Endometrial microvascular endothelial cells (primary cell): ENCODE data around the gene MYADML2. TPM values are rescaled to one million over a fixed set of nuclear protein-coding genes. Genes with fewer than 3 reads are reported as not detected.
"Not testable (repeated sequence)": the region's sequence is repeated elsewhere in the genome, so short reads cannot be mapped to it uniquely, and the experiment has no call there.

Experiments used
- in situ Hi-C: cut with HindIII; loops from 2 replicates; pipeline ENCODE4 v1.10.0; 2017; ENCODE audit warnings: low sequenced_read_pairs, low pct_unique_long_range_greater_than_20kb; ENCODE audit errors: inconsistent ontology term
- total RNA-seq: library from RNA; depleted of rRNA; stranded (reverse); fragments of >200 nt; gene quantifications from one replicate; pipeline ENCODE4 v1.2.3, GENCODE V29; 2015; ENCODE audit errors: inconsistent ontology term

The MYADML2 gene
- total RNA-seq, 1 donor from 2014 or later: not detected

DNA sequence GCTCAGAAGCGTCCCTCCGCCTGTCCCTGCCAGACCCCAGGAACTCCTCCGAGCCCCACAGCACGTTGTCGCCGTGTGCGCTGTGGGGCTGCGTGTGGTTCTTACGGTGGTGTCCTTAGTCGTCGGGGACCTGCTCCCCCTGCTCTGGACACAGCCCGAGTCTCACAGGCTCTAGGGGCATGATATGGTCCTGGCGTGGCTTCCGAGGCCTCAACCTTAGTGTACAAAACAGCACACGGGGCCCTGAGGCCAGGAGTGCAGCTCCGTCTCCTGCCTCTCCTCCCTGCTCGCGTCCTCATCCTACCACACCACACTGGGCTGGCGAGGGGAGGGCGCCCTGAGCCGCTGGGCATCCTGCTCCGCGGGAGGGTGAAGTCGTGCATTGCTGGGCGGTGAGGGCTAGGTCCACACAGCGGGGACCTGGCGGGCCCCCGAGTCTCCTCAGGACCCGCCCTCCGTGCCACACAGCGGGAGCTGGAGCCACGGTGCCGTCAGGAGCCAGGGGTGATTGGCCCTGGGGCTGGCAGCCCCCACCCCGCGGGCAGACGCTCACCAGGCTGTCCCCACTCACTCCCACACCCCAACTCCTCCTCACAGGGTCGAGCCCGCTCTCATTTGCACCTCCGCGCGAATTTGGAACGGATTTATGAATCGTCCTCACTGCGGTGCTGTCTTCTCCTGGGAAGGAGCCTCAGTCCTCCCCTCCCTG lies 18.3 kb downstream of the MYADML2 start:
- in situ Hi-C loops: no loop called here

DNA sequence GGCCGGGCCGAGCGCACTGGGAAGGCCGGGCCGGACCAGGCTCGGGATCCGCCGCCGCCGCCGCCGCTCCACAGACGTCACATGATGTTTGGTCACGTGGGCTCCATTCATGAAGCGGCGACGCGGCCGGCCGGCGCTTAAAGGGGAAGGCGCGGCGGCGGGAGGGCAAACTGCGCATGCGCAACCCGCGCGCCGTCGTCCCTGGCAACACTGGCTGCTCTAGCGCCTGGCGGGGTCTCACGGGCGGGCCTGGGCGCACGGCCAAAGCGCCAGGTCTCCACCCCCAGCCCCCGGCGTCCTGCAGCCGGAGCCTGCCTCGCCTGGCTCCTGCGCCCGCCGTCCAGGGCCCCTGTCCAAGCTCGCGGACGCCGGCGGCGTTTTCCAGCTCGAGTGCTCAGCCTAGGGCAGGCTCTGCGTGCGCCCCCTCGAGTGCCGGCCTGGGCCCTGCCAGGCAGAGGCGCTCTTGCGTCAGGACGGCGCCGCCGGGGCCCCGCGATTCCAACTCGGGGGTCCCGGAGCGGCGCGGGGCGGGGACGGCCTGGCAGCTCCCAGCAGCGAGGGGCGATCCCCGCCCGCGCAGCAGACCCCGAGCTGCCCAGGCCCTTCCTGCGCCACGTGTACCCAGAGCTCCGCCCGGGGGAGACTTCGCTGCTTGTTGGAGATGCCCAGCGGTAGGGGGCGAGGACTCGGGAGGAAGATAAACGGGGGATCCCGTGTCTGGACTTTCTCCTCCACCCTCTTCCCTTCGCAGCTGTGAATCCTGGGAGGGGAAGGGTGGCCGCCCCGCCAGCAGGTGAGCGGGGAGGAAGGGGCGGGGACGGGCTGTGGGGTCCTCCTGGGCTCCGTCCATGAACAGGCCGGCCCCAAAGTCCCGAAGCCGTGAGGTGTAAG lies 19.1 kb downstream of the MYADML2 start, which contains the start of gene MAFG:
Gene MAFG (minus strand): TSS at position 83 of the 891 bp plus-strand sequence. CDS start 4,550 bp downstream, outside the sequence.
- in situ Hi-C loops: no loop called here

DNA sequence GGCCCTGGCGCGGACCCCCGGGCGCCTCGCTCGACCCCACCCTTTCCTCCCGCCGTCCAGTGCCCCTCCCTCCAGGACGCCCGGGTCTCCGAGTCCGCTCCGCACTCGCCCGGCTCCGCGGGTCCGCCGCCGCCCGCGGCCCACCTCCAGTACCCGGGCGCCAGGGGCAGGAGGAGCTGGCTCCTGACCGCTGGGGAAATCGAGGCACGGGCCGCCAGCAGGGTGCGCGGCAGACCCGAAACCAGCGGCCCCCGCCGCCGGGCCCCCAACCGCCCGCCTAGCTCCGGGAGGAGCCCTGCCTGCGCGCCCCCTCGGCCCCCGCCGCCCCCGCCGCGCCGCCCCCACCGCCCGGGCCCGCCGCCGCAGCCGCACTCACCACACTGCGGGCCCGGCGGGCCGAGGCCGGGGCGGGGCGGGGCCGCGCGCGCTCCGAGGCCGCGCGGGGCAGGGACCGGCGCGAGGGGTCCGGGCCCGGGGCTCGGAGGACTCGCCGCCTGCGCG lies 19.8 kb downstream of the MYADML2 start:
- in situ Hi-C loops: no loop called here

DNA sequence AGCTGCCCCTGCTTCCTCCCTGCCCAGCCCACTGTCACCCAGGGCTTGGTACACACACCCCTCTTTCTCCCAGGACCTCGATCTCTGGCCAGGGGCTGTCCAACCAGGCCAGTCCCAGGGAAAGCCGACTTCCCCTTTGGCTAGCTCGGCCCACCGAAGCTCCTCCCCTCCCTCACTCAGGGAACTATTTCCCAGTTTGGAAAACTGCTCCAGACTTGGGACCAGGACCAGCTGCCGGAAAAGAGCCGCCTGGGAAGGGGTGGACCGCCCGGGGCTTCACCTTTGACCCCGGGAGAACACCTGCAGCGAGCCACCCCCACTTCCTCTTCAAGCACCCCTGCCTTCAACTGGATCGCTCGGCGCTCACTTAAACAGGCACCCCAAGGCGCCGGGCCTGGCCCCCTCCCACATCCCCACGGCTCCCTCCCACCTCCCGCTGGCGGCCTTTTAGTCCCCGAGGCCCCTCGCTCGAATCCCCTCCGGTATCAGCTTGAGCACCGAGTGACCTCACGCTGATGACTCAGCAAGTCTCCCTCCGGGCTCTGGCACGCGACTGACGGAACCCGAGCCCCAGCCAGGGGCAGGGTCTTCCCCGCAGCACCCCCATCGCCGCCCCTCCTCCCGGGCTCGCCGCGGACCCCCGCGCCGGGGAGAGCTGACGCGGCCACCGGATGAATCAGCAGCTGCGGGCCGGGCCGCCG lies 20.4 kb downstream of the MYADML2 start:
- in situ Hi-C loops: no loop called here

DNA sequence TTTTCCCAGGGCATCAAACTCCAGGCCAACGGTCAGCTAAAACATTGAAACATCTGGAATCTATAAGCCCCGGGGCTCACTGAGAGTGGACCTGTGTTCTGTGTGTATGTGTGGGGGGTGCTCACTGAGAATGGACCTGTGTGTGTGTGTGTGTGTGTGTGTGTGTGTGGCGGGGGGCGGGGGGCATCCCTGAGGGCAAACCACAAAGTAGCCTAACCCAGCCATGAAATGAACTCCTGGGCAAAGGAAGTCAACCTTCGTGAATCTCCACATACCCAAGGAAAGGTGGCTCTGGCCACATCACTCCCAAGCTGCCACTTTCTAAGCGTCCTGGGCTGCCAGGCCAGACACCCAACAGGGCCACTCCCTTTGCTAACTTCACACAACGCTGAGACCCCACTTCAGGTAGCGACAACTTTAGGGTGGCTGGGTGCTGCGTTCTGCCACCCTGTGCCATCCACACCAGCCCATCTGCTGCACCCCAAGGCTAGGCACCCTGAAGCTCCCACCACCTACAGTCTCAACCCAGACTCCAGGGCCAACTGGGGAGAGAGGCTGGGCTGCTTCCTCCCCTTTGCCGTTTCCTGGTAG lies 21.1 kb downstream of the MYADML2 start:
- in situ Hi-C loops: no loop called here

DNA sequence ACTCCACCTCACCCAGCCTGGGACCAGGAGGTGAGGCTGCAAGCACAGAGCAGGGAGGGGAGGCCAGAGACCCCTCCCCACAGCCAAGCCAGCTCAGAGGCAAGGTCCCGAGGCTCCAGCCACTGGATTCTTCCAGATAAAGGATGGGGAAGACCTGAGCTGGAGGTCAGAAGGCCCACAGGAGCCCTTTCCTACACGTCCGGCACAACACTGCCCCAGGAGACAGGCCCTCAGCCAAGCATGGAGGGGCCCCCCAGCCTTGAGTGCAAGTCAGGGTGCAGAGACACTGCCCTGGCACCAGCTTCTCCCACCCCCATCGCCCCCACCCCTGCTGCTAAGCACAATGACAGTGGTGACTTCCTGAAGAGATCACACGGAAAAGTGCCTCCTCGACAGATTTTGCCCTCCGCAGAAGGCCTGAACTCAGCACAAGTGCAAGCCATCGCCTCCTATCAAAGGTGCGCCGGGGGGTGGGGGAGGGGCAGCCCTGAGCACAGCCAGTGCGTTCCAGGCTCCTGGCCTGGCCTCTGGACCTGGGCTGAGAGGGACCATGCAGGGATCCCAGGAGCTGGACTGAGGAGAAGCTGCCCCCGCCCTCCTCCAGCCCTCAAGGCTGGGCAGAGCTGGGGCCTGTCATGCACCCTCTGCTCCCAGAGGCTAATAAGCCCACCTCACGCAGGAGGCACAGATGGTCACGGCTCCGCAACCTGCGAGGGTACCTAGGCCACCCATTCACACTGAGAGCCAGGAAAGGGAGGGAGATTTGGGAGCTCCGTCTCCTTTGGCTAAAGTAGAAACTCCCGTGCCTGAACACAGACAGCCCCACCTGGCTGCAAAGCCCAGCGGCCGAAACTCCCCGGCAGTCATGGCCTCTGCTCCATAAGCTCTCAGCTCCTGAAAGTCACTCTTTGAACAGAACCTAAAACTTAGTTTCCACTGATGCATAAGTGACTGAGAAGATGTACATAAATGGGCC lies 22.2 kb downstream of the MYADML2 start:
- in situ Hi-C loops: no loop called here

DNA sequence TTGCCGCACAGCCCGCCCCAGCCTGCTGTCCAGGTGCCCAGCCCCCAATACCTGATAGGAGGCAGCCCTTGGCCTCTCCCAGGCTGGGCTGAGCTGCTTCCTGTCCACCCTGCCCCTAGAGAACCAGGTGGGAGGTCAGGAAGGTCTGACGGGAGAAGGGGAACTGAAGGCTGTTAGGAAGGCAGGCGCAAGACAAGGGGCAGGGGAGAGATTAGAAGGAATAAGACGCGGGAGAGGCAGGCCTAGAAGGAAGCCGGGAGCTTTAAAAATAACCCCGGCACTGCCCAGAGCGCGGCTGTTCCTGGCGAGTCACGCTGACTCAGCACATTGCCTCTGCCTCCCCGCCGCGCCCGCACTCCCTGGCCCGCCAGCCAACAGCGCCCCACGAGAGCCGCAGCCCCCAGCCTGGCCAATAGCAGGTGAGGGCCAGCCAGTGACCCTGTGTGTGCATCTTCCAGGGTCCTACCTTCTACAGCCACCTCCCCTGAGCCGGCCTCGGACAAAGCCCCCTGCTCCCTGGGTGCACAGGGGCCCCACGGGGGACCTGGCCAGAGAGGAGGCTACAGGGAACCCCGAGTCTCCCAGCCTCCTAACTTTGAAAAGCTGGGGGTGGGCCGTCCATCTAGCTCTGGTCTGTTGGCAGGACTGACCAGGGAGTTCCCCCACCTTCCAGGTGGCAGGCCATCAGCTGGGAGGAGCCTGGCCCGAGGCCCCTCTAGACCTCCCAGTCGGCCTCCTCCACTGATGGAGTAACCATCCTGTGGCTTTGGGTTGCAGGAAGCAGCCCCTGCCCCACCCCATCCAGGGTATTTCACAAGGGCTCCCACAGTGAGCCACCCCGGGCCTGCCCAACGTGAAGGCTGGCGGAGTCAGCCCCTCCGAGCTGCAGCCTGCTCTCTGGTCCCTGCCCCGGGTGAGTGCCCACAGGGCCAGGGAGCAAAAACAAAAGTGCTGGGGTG lies 23.5 kb downstream of the MYADML2 start:
- in situ Hi-C loops: no loop called here

DNA sequence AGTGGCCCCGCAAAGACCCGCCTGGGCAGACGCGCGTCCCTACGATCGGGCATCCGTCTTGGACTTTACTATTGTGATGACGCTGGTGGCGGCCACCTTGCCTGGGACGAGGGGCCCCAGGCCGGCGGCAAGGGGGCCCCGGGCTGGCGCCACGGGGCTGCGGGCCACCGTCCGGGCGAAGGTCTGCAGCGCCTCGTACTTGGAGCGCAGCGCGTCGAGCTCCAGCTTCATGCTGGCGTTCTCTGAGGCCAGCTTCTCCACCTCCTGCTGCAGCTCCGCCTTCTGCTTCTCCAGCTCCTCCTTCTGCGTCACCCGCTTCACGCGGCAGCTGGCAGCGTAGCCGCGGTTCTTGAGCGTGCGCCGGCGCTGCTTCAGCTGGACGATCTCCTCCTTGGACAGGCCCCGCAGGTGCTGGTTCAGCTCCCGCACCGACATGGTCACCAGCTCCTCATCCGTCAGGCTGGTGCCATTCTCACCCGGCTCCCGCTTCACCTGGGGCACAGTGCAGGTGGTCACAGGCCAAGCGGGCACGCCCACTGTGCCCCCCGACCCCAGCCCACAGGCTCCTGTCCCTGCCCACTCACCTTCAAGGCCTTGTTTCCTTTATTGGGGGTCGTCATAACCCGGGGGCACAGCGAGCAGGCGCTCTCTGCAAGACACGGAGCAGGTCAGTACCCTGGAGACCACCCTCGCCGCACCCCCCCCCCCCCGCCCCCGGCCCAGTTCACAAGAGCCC lies 24.3 kb downstream of the MYADML2 start:
- in situ Hi-C loops: no loop called here

DNA sequence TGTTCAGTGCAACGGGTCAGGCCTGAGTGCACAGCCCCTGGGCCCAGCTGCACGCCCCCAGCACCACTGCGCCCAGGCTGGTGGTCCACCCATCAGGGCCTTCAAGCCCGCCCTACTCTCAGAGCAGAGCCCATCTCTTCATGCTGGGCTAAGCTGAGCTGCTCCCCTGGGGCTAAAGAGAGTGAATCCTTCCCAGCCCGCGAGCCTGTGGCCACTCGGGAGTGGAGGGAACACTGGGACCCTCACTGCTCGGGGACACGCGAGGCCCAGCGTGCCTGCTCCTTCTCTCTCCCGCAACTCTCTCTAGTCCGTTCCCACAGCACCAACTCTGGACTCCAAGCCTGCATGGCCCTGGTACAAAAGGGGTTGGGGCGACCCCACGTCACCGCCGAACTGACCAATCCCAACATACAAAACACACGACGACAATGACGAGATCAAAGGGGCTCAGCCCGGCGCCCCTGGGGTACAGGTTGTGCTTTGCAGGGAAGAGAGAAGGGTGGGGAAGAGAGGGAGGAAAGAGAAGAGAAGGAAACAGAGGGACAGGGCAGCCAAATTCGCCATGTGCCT lies 25.0 kb downstream of the MYADML2 start:
- in situ Hi-C loops: no loop called here

DNA sequence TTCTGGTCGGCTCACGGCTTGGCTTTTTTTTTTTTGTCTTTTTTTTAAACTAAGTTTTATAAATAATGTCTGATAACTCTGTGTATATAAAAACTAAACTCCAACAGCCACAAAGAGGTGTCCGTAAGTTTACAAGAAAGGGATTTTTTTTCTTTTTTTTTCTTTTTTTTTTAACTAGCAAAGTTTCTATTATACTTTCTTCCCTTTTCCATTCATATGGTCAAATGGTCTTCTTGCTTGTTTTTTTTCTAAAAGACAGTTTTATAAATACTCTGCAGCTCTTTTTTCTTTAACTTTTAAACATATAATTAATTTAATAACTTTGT lies 25.5 kb downstream of the MYADML2 start:
- in situ Hi-C loops: no loop called here

DNA sequence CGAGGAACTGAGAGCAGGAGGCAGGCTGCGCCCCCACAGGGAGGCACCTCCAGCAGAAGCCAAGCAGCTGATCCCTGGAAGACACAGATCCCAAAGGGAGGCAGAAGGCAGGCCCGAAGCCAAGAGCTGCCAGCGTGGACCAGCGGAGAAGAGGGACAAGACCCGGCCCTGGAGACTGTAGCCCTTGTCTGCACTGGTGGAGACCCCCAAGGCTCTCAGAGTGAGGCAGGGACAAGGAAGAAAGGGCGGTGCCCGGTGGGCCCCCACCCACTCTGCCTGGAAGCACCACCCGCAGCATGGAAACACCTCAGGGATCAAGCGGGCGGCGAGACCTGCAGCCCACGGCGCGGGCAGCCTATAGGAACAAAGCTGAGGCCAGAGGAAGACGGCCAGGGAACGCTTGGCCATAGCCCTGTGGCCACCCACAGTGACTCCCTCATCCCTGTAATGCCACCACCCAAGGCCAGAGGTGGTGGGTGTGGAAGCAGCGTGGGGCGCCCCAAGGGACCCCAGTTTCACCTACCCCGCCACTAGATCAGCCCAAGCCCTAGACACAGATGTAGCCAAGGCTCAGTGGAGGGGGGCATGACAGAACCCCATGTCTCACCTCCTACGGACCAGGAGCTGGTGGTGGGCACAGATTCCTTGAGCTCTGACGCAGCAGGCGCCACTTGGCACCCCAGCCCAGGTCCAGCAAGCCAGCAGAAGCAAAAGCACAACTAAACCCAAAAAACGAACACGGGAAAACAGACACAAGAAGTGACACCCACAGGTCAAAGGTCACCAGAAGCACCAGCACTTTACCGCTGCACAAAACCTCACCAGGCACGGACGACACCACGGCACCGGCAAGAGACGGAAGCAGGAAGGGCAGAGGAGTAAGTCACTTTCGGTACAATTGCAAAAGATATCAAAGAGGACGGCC lies 26.2 kb downstream of the MYADML2 start:
- in situ Hi-C loops: no loop called here

DNA sequence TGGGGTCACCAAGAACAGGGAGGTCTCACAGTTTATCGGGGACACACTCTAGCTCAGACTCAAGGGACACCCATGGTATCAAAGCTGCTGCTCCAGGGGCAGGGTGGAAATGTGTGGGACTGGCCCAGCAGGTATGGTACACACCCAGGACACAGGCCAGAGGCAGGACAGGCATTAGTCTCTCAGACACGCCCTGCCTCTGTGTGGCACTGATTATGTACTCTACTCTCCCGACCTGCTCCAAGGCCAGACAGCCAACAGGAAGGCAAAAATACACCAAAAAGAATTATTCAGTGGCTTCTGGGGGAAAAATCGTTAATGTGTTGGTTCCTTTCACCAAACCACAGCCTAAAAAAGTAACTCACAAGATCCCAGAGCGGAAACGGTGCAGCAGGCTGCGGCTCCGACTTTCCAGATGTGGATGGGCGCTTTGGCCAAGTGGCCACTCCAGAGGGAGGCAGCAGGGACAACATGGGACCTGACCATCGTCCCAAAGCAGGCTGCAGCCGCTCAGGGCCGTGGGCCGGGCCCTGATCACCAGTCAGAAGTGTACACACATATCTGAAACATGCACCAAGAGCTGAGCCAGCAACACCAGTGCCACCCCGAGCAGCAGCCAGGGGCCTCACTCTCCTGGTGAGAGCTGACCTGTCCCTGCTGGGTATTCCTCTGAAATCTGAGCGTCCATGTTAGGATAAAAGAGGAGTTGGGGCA lies 28.0 kb downstream of the MYADML2 start:
- in situ Hi-C loops: no loop called here

DNA sequence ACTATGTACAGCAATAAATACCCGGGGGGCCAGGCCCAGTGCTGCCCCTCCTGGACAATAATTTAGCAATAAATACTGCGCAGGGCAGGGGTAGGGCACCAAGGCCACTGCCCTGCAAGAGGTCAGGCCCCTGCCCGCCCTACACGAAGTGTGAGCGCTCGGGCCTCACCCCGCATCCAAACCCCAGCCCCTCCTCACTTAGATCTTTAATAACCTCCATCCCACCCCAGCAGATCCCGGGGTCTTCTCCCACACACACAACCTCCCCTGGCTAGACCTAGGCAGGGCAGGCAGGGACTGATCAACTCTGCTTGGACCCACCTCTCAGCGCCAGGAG lies 28.7 kb downstream of the MYADML2 start:
- in situ Hi-C loops: not testable (repeated sequence)

DNA sequence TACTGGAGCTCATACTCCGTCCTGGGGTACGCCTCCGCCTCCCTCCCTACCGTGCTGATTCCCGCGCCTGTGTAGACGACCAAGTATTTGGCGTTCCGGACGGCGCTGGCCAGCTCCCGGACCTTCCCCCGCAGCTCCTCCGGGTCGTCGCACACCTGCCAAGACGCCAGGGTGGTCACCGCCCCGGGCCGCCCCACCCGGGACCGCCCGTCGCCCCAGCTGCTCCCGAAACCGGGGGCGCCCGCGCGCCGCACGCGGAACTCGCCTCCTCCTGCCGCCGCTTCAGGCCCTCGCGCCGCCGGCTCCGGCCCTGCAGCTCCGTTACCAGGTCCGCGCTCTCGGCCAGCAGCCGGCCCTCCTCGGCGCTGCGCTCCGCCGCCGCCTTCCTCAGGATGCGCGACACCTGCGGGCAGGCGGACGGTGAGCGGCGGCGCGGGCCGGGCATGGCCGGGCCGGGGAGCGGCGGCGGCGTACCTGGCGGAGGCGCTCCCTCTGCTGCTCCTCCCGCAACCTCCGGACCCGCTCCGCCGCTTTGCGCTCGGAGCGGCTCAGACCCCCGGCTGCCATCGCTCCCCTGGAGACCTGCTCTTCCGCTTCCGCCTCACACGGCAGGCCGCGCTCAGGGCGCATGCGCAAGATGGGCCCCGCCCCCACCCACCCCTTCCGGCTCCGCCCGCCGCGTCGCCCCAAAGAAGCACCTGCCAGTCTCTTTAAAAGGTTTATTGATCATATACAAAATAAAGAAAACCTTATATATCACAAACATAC lies 29.3 kb downstream of the MYADML2 start, which contains the start of gene SIRT7:
Gene SIRT7 (minus strand): TSS at position 612 of the 768 bp plus-strand sequence. CDS start 45 bp downstream, at position 567.
- in situ Hi-C loops: no loop called here
